OCI-M2 (cell line): ENCODE data around the gene SIRPB1.
"Not testable (repeated sequence)": the region's sequence is repeated elsewhere in the genome, so short reads cannot be mapped to it uniquely, and the experiment has no call there.

Source experiments
- DNase-seq: peaks from one replicate; lab custom pipeline; 2025; ENCODE audit not compliant: unreplicated experiment; lab: John Stamatoyannopoulos, UW

Gene SIRPB1

DNA sequence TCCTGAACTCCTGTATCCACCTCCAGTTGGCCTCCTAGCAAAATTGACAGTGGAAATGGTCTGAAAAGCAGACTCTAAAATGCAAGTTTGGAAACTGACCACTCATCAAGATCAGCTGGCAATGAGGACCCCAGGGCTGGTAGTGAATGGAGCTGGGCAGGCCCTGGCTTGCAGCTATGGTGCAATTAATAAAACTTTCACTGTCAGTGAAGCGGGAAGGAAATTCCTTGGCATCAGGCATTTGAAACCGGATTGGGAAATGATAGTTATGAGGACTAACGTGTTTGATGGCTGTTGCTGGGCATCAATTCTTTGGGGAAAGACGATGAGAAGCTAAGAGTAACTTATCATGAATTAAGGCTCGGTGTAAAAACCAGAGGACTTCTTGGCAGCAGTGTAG is 19.1 kb downstream of the SIRPB1 start:
- no peak for DNase-seq

DNA sequence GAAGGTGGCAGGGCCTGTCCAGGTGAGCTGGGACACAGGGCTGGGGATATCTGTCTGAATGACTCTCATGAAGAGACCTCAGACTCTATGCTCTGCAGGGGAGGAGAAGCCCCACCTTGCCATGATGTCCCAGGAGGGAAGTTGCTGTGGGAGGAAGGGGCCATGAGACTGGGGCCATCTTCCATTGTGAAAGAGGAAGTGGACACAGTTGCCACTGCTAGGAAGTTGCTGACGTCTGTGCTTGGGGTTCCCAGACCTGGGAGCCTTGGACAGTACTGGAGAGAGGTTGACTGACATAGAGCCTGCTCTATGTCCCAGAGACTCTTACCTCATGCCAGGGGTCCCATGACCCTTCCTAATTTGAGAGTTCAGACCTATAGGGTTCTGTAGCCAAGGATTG is 24.5 kb downstream of the SIRPB1 start:
- DNase-seq, result no peak

GRCh38 chr20:1588533-1589460 is 31.0 kb downstream of the SIRPB1 start:
- no peak for DNase-seq

GRCh38 chr20:1587781-1588532 is 31.9 kb downstream of the SIRPB1 start:
- DNase-seq, result no peak

GRCh38 chr20:1579488-1579887 is 40.3 kb downstream of the SIRPB1 start:
- DNase-seq, result no peak

DNA sequence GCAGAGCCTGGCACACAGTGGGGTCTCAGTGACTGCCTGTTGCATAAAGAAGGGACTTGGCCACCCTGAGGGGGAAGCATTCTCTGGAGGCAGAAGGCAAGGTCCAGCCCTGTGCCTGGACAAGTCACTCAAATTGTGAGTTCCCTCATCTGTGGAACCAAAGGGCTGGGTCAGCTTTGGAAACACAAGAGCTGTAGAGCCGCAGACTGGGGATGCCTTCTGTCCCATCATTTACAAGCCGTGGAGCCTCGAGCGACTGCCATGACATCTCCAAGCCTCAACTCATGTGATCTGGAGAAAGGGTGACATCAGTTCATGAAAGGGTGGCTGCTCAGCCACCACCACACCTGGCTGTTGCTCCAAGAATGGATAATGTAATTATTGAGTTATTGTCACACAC is 41.9 kb downstream of the SIRPB1 start:
- DNase-seq, result no peak

DNA sequence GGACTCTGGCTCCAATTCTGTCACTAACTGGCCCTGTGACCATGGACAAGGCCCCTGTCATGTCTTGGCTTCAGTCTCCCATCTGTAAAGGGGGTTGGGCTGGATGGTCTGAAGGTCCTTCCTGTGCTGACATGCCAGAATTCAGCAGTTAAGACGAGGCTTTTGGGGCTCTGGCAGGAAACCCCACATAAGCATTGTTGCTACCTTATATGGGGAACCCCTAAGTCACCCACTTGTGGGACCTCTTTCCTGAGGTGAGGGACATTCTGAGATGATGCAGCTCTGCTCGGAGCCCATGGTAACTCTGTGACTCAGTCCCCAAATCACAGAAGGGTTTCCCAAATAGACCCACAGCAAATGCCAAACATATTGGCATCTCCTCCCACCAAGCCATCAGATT is 42.5 kb downstream of the SIRPB1 start:
- not testable (repeated sequence) for DNase-seq

GRCh38 chr20:1576641-1577040 is 43.2 kb downstream of the SIRPB1 start:
- no peak for DNase-seq

DNA sequence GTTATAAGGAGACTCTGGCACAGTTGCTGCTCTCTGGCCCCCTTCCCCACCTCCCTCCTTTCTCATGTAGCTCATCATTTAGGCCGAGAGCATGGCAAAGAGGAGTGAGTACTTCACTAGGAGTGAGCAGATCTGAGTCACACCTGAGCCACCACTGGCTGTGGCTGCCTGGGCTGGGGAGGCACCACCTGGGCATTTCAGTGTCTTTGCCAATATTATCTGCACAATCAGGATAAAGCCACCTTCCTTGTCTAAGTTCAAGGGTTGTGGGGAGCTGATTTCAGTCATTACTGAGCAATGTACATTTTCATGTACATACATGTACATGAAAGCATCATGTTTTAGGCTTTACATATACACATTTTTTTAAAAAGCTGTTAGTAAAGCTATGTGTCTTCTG is 43.8 kb downstream of the SIRPB1 start:
- not testable (repeated sequence) for DNase-seq

- not testable (repeated sequence) for DNase-seq
Measured at GRCh38 chr20:1571583-1571982, 48.2 kb downstream of the SIRPB1 start.
